MCF 10A (cell line): ENCODE results near the gene GPR65. TPM values are rescaled to one million over a fixed set of nuclear protein-coding genes. Genes with fewer than 3 reads are reported as not detected.

Source experiments
- BruUV-seq: library from RNA; stranded (reverse); fragments of 400-500 nt; replicated peaks from 2 replicates; lab custom pipeline; 2021; lab: Mats Ljungman, UMichigan
- CTCF ChIA-PET: fragments of 300-600 bp; sonication (Branson Sonifier 250); formaldehyde crosslinking; extraction: SDS; loops from one replicate; lab custom pipeline; 2021; ENCODE audit warnings: antibody characterized with exemption, inconsistent platforms; lab: Yijun Ruan, JAX
- POLR2A ChIA-PET: fragments of 300-600, 350-650 bp; sonication (Branson Sonifier 250); formaldehyde crosslinking; extraction: SDS; loops from one replicate; lab custom pipeline; 2020; ENCODE audit warnings: antibody characterized with exemption, inconsistent platforms; lab: Yijun Ruan, JAX
- DNase-seq: peaks from one replicate; pipeline ENCODE4 v3.0.0-alpha.2; 2018; ENCODE audit not compliant: unreplicated experiment
- H3K27ac Mint-ChIP-seq: one replicate; pipeline ENCODE4 v1.8.0; 2022; ENCODE audit warnings: mild to moderate bottlenecking, low read depth, mixed read lengths; ENCODE audit not compliant: unreplicated experiment
- H3K27me3 Mint-ChIP-seq: one replicate; pipeline ENCODE4 v1.8.0; 2022; ENCODE audit warnings: mixed read lengths; ENCODE audit not compliant: insufficient read depth, unreplicated experiment
- H3K36me3 Mint-ChIP-seq: one replicate; pipeline ENCODE4 v1.8.0; 2022; ENCODE audit warnings: mild to moderate bottlenecking, moderate library complexity, mixed read lengths; ENCODE audit not compliant: insufficient read depth, unreplicated experiment
- H3K4me1 Mint-ChIP-seq: one replicate; pipeline ENCODE4 v1.8.0; 2022; ENCODE audit warnings: mixed read lengths; ENCODE audit not compliant: insufficient read depth, unreplicated experiment
- H3K4me3 Mint-ChIP-seq: one replicate; pipeline ENCODE4 v1.8.0; 2022; ENCODE audit warnings: mild to moderate bottlenecking, moderate library complexity, mixed read lengths; ENCODE audit not compliant: unreplicated experiment
- H3K9me3 Mint-ChIP-seq: one replicate; pipeline ENCODE4 v1.8.0; 2022; ENCODE audit warnings: mixed read lengths; ENCODE audit not compliant: unreplicated experiment
- intact Hi-C: fragments of 100-400 bp; cut with micrococcal nuclease; formaldehyde crosslinking; loops from 2 replicates; pipeline ENCODE4 v1.14.1; 2022
- total RNA-seq: library from RNA; stranded (reverse); gene quantifications from 2 replicates; pipeline ENCODE4 v1.2.3, GENCODE V29; 2022
- TF ChIP-seq, protein P1 (sequence below): fragments of 200-600 bp; IDR thresholded peaks from one replicate; pipeline ENCODE4 v1.8.0; 2022; ENCODE audit warnings: antibody characterized with exemption, mild to moderate bottlenecking; ENCODE audit not compliant: unreplicated experiment

Gene GPR65
- total RNA-seq, 1 experiment from 2014 or later = not detected

DNA sequence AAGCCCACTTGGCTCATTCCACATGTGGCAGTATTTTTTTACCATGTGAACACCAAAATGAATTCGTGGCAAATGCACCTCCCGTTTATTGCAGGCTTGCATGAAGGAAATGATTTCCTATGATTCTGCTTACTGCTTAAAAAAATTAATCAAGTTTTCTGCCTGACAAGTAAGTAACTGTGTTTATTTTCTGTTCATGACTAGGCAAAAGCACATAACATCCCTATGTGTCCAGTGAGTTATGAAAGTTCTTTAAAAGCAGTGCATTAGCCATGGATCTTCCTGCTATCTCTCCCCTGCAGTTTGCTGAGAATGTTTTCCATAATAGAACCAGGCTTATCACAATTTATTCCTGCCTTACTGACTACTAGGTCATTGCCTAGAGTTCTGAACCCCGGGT, 20.4 kb downstream of the GPR65 start:
- ChIA-PET CTCF (interaction anchor here (2.2 kb wide), 1 partner anchor 11 kb away, joined by 11 read pairs; no protein-coding TSS in a partner anchor), POLR2A (interaction anchor here (0.7 kb wide), 1 partner anchor 1533 kb away, joined by 3 read pairs; no protein-coding TSS in a partner anchor)
- intact Hi-C loops = no loop called here
- peaks cover 31% of the 10 kb centered on the region for H3K27me3 Mint-ChIP-seq
- H3K27ac Mint-ChIP-seq = no peak overlapping the region
- no peaks in the 10 kb centered on the region for H3K36me3 Mint-ChIP-seq
- BruUV-seq = no TSS peak
- H3K9me3 Mint-ChIP-seq = no peaks in the 10 kb centered on the region
- no peaks in the 10 kb centered on the region for H3K4me1 Mint-ChIP-seq
- no peak for DNase-seq
- no peak overlapping the region for H3K4me3 Mint-ChIP-seq
- TF ChIP-seq, protein P1, sequence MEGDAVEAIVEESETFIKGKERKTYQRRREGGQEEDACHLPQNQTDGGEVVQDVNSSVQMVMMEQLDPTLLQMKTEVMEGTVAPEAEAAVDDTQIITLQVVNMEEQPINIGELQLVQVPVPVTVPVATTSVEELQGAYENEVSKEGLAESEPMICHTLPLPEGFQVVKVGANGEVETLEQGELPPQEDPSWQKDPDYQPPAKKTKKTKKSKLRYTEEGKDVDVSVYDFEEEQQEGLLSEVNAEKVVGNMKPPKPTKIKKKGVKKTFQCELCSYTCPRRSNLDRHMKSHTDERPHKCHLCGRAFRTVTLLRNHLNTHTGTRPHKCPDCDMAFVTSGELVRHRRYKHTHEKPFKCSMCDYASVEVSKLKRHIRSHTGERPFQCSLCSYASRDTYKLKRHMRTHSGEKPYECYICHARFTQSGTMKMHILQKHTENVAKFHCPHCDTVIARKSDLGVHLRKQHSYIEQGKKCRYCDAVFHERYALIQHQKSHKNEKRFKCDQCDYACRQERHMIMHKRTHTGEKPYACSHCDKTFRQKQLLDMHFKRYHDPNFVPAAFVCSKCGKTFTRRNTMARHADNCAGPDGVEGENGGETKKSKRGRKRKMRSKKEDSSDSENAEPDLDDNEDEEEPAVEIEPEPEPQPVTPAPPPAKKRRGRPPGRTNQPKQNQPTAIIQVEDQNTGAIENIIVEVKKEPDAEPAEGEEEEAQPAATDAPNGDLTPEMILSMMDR = no peak

DNA sequence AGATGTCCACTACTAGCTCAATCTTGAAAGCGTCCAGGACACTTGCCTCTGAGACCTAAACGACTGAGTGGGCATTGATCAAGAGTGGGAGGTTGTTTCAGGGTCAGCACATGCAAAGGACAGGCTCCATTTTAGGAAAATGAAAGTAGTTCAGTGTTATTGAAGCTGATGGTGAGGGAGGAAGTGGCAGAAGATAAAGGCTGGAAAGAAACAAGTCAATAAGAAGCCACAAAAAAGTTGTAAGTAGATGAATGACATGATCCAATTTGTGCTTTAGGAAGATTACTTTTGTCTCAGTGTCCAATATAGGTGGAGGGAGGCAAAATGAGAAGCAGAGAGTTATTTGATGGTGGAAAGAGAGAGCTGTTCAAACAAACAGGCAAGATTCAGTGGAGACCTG, 22.0 kb downstream of the GPR65 start:
- POLR2A ChIA-PET = no interaction called here
- BruUV-seq = no TSS peak
- DNase-seq = no peak
- intact Hi-C loops = no loop called here
- Mint-ChIP-seq H3K9me3 (no peaks in the 10 kb centered on the region), H3K36me3 (no peaks in the 10 kb centered on the region), H3K27ac (no peak overlapping the region), H3K27me3 (peaks cover 31% of the 10 kb centered on the region), H3K4me1 (no peaks in the 10 kb centered on the region), H3K4me3 (no peak overlapping the region)
- CTCF ChIA-PET = interaction anchor here (2.2 kb wide), 1 partner anchor 13 kb away, joined by 11 read pairs; no protein-coding TSS in a partner anchor
- TF ChIP-seq, protein P1 = no peak

DNA sequence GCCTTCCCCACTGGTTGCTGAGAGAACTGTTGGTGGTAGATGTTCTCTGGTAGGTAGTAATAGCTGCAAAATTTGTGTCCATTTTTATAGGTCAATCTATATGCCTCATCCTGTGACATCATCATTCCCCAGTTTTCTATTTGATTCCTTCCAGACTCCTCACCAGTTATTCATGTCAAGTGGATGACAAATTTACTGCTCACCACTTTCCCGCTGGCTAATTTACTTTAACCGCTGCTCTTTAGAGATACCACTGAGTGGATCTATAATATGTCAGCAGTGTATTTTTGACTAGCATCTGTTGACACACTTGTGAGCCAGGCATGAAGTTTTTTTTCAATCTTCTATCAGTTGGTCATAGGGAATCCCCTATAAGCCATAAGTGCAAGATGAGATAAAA, 24.6 kb downstream of the GPR65 start:
- H3K27me3 Mint-ChIP-seq = peaks cover 31% of the 10 kb centered on the region
- CTCF ChIA-PET = no interaction called here
- H3K9me3 Mint-ChIP-seq = no peaks in the 10 kb centered on the region
- POLR2A ChIA-PET = no interaction called here
- BruUV-seq = no TSS peak
- H3K4me3 Mint-ChIP-seq = no peak overlapping the region
- TF ChIP-seq, protein P1 = no peak
- intact Hi-C loops = no loop called here
- H3K27ac Mint-ChIP-seq = no peak overlapping the region
- no peak for DNase-seq
- no peaks in the 10 kb centered on the region for H3K36me3 Mint-ChIP-seq
- no peaks in the 10 kb centered on the region for H3K4me1 Mint-ChIP-seq

DNA sequence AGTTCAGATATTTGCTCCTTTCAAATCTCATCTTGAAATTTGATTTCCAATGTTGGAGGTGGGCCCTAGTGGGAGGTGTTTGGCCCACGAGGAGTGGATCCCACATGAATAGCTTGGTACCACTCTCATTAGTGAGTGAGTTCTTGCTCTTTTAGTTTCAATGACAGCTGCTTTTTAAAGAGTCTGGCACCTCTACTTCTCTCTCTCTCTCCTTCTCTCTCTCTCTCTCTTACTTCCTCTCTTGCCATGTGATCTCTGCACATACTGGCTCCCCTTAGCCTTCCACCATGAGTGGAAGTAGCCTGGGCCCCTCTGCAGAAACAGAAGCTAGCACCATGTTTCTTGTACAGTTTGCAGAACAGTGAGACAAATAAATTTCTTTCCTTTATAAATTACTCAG, 25.1 kb downstream of the GPR65 start:
- Mint-ChIP-seq H3K27ac (no peak overlapping the region), H3K4me1 (no peaks in the 10 kb centered on the region), H3K36me3 (no peaks in the 10 kb centered on the region), H3K4me3 (no peak overlapping the region), H3K27me3 (peaks cover 26% of the 10 kb centered on the region), H3K9me3 (no peaks in the 10 kb centered on the region)
- CTCF ChIA-PET = interaction anchor here (1.0 to 1.3 kb wide), 2 partner anchors 16 to 138 kb away, joined by 3 to 5 read pairs; no protein-coding TSS in a partner anchor
- no TSS peak for BruUV-seq
- TF ChIP-seq, protein P1 = no peak
- intact Hi-C loops = no loop called here
- POLR2A ChIA-PET = no interaction called here
- no peak for DNase-seq
